GM23248 (cell line): Measurements from ENCODE around the gene SYNDIG1.

ENCODE experiments used
- EZH2 ChIP-seq: fragments of 200-600 bp; sonication (generic); IDR thresholded peaks from 2 replicates; pipeline ENCODE4 v1.6.1; 2018; ENCODE audit warnings: antibody characterized with exemption, mild to moderate bottlenecking; ENCODE audit not compliant: insufficient read depth, poor library complexity, severe bottlenecking
- EZH2phosphoT487 ChIP-seq: fragments of 200-600 bp; sonication (generic); IDR thresholded peaks from 2 replicates; pipeline ENCODE4 v1.6.1; 2018; ENCODE audit warnings: antibody characterized with exemption, moderate library complexity, mild to moderate bottlenecking, low read depth; ENCODE audit not compliant: insufficient read depth

GRCh38 chr20:24441661-24442060 is 27.8 kb upstream of the SYNDIG1 start:
- TF ChIP-seq EZH2 (no peak), EZH2phosphoT487 (no peak)
